ENCODE measurements around the gene G6PC1. TPM values are rescaled to one million over a fixed set of nuclear protein-coding genes. Genes with fewer than 3 reads are reported as not detected.
"Not testable (repeated sequence)": the region's sequence is repeated elsewhere in the genome, so short reads cannot be mapped to it uniquely, and the experiment has no call there.

The G6PC1 gene
- total RNA-seq, 2 donors from 2014 or later: not detected

- DNase-seq (ENCODE audit: low spot score): no peak
- ATAC-seq (ENCODE audit: insufficient number of reproducible peaks, low FRiP score, low read depth): no peak
Measured at GRCh38 chr17:42878123-42878880, 22.3 kb upstream of the G6PC1 start.

GRCh38 chr17:42878924-42879595 is 21.5 kb upstream of the G6PC1 start:
- DNase-seq (ENCODE audit: low spot score): no peak
- H3K4me1 ChIP-seq (ENCODE audit: control insufficient read depth in 1 of 2, low read depth in 2 of 2): no peaks in the 10 kb centered on the region
- ATAC-seq (ENCODE audit: insufficient number of reproducible peaks, low FRiP score, low read depth): no peak
- H3K27me3 ChIP-seq (replicated peaks; ENCODE audit: insufficient read depth): no peaks in the 10 kb centered on the region
- no peaks in the 10 kb centered on the region for H3K9me3 ChIP-seq
- TF ChIP-seq CTCF (IDR thresholded peaks at IDR 0.05): no peak
- peaks cover 2% of the 10 kb centered on the region for H3K36me3 ChIP-seq
- H3K27ac ChIP-seq: no peak overlapping the region
- no peak overlapping the region for H3K4me3 ChIP-seq

More at GRCh38 chr17:42878123-42878880, 22.3 kb upstream of the G6PC1 start:
- TF ChIP-seq CTCF (IDR thresholded peaks at IDR 0.05): no peak
- no peak overlapping the region for H3K4me3 ChIP-seq
- no peaks in the 10 kb centered on the region for H3K4me1 ChIP-seq (ENCODE audit: control insufficient read depth in 1 of 2, low read depth in 2 of 2)
- H3K27ac ChIP-seq: no peak overlapping the region
- H3K36me3 ChIP-seq: peaks cover 5% of the 10 kb centered on the region
- no peaks in the 10 kb centered on the region for H3K27me3 ChIP-seq (replicated peaks; ENCODE audit: insufficient read depth)
- no peaks in the 10 kb centered on the region for H3K9me3 ChIP-seq

- Histone ChIP-seq H3K4me3 (no peak overlapping the region), H3K9me3 (no peaks in the 10 kb centered on the region), H3K4me1 (ENCODE audit: control insufficient read depth in 1 of 2, low read depth in 2 of 2) (no peaks in the 10 kb centered on the region), H3K27ac (no peak overlapping the region), H3K36me3 (no peaks in the 10 kb centered on the region), H3K27me3 (replicated peaks; ENCODE audit: insufficient read depth) (no peaks in the 10 kb centered on the region)
- no peak for TF ChIP-seq CTCF (IDR thresholded peaks at IDR 0.05)
- ATAC-seq (ENCODE audit: insufficient number of reproducible peaks, low FRiP score, low read depth): no peak
- no peak for DNase-seq (ENCODE audit: low spot score)
Measured at GRCh38 chr17:42879596-42879985, 21.0 kb upstream of the G6PC1 start.

GRCh38 chr17:42880776-42881310 is 19.8 kb upstream of the G6PC1 start:
- DNase-seq (ENCODE audit: low spot score) (no peak), ATAC-seq (ENCODE audit: insufficient number of reproducible peaks, low FRiP score, low read depth) (no peak)
- TF ChIP-seq CTCF (IDR thresholded peaks at IDR 0.05): no peak
- Histone ChIP-seq H3K36me3 (no peaks in the 10 kb centered on the region), H3K9me3 (no peaks in the 10 kb centered on the region), H3K4me3 (no peak overlapping the region), H3K27ac (no peak overlapping the region), H3K27me3 (replicated peaks; ENCODE audit: insufficient read depth) (no peaks in the 10 kb centered on the region), H3K4me1 (ENCODE audit: control insufficient read depth in 1 of 2, low read depth in 2 of 2) (no peaks in the 10 kb centered on the region)

- H3K9me3 ChIP-seq; H3K36me3 ChIP-seq; H3K27me3 ChIP-seq (replicated peaks; ENCODE audit: insufficient read depth); H3K4me3 ChIP-seq; DNase-seq (ENCODE audit: low spot score); H3K27ac ChIP-seq; H3K4me1 ChIP-seq (ENCODE audit: control insufficient read depth in 1 of 2, low read depth in 2 of 2); ATAC-seq (ENCODE audit: insufficient number of reproducible peaks, low FRiP score, low read depth): not testable (repeated sequence)
Measured at GRCh38 chr17:42881706-42882105, 18.9 kb upstream of the G6PC1 start.
